KBM-7 (cell line): Measurements from ENCODE around the gene CASS4.

ENCODE experiments used
- DNase-seq: peaks from one replicate; pipeline ENCODE4 v3.0.0-alpha.2; 2015
- in situ Hi-C: fragments of 300-500 bp; cut with MboI; formaldehyde crosslinking; loops from 2 replicates; pipeline ENCODE4 v1.14.3; 2020; ENCODE audit warnings: low sequenced_read_pairs, low pct_unique_long_range_greater_than_20kb, mixed read lengths

Gene CASS4

GRCh38 chr20:56420940-56421688, 9.1 kb downstream of the CASS4 start:
- in situ Hi-C loops, result no loop called here
- peak; percentile 14 for DNase-seq

- peak; percentile 71 for DNase-seq
- in situ Hi-C loops, result no loop called here
Observed at GRCh38 chr20:56422076-56422823, 10.2 kb downstream of the CASS4 start.

GRCh38 chr20:56422824-56423189, 10.7 kb downstream of the CASS4 start:
- no peak for DNase-seq
- in situ Hi-C loops, result no loop called here

GRCh38 chr20:56423211-56423610, 11.2 kb downstream of the CASS4 start:
- DNase-seq, result no peak
- in situ Hi-C loops, result no loop called here

GRCh38 chr20:56423886-56424285, 11.8 kb downstream of the CASS4 start:
- in situ Hi-C loops, result no loop called here

GRCh38 chr20:56424931-56425330, 12.9 kb downstream of the CASS4 start:
- no peak for DNase-seq
- in situ Hi-C loops, result no loop called here

More at GRCh38 chr20:56423886-56424285, 11.8 kb downstream of the CASS4 start:
- no peak for DNase-seq

- in situ Hi-C loops, result no loop called here
- DNase-seq, result no peak
Observed at GRCh38 chr20:56426026-56426425, 14.0 kb downstream of the CASS4 start.

- DNase-seq, result no peak
- in situ Hi-C loops, result no loop called here
Observed at GRCh38 chr20:56426926-56427325, 14.9 kb downstream of the CASS4 start.

GRCh38 chr20:56427797-56428196, 15.7 kb downstream of the CASS4 start:
- in situ Hi-C loops, result no loop called here
- peak; percentile 68 for DNase-seq

- in situ Hi-C loops, result no loop called here
Observed at GRCh38 chr20:56428410-56428809, 16.4 kb downstream of the CASS4 start.

GRCh38 chr20:56428881-56429280, 16.8 kb downstream of the CASS4 start:
- in situ Hi-C loops, result no loop called here

More at GRCh38 chr20:56428410-56428809, 16.4 kb downstream of the CASS4 start:
- no peak for DNase-seq

GRCh38 chr20:56429502-56429901, 17.4 kb downstream of the CASS4 start:
- in situ Hi-C loops, result no loop called here
- peak; percentile 64 for DNase-seq

More at GRCh38 chr20:56428881-56429280, 16.8 kb downstream of the CASS4 start:
- DNase-seq, result no peak

- in situ Hi-C loops, result no loop called here
- no peak for DNase-seq
Observed at GRCh38 chr20:56429941-56430340, 17.9 kb downstream of the CASS4 start.

GRCh38 chr20:56430461-56430860, 18.4 kb downstream of the CASS4 start:
- in situ Hi-C loops, result no loop called here
- no peak for DNase-seq

GRCh38 chr20:56430957-56431356, 18.9 kb downstream of the CASS4 start:
- DNase-seq, result no peak
- in situ Hi-C loops, result no loop called here

- DNase-seq, result no peak
- in situ Hi-C loops, result no loop called here
Observed at GRCh38 chr20:56431471-56431870, 19.4 kb downstream of the CASS4 start.

GRCh38 chr20:56433221-56433879, 21.3 kb downstream of the CASS4 start:
- in situ Hi-C loops, result no loop called here

GRCh38 chr20:56433880-56434255, 21.8 kb downstream of the CASS4 start:
- DNase-seq, result no peak
- in situ Hi-C loops, result no loop called here

More at GRCh38 chr20:56433221-56433879, 21.3 kb downstream of the CASS4 start:
- DNase-seq, result no peak

- no peak for DNase-seq
- in situ Hi-C loops, result no loop called here
Observed at GRCh38 chr20:56437196-56437960, 25.3 kb downstream of the CASS4 start.
